Stimulated activated CD4-positive, alpha-beta T cell treated with anti-CD3 and anti-CD28 coated beads, Interleukin-15, amount 100 ng/mL, for 24 hours (primary cell): Measurements from ENCODE around the gene OSBPL1A.

Experiments
- DNase-seq: peaks from one replicate; pipeline ENCODE4 v3.0.0-alpha.2; 2020

OSBPL1A gene

DNA sequence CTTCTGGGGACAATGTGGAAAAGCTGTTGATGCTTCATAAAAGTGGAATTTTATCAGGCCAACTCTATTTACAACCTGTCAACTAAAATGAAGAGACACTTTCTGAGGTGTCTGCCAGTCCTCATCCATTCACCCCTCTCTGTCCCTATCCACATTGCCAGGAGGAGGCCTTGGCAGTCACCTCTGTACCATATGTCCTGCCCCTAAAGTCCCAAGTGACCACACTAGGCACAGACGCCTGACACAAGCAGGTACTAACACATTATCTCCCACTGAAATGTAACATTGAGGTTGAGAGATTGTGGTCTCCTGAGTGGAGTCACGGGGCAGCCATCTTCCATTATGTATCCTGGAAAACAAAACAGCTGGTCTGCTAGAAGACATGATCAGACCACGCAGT, 71.4 kb downstream of the OSBPL1A start:
- no peak for DNase-seq

DNA sequence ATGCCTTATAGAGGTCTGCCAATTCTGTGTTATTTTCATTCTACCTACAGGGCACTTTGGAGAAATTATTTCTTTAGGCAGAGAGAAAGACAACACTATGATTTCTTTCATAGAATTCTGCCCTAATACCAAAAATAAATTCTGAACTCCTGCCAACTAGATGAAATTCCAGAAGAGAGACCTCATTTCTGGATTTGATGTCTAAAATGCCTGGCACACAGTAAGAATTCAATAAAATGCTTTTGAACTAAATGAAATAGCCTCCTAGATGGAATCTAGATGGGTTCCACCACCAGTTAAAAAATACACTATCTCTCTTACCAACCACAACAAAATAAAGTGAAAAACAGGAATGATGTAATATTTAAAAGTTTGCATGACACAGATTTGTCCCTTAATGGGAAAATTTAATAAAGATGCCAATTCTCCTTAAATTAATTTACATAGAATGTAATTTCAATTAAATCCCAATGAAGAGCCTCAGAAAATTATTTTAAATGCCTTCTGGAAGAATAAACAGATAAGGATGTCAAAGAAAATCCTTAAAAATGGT, 75.0 kb downstream of the OSBPL1A start:
- no peak for DNase-seq

DNA sequence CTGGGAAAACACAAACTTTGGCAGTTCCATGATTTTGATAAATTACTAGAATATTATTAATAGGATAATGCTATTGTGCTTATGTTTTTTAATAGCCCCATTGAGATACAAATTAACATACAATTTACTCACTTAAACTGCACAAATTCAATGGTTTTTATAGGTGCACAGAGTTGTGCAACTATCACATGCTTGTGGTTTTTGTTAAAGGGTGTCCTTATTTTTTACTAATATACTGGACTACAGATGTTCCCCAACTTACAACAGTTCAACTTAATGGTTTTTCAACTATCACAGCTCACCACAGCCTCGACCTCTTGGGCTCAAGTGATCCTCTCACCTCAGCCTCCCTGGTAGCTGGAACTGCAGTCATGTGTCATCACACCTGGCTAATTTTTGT, 76.6 kb downstream of the OSBPL1A start:
- no peak for DNase-seq

DNA sequence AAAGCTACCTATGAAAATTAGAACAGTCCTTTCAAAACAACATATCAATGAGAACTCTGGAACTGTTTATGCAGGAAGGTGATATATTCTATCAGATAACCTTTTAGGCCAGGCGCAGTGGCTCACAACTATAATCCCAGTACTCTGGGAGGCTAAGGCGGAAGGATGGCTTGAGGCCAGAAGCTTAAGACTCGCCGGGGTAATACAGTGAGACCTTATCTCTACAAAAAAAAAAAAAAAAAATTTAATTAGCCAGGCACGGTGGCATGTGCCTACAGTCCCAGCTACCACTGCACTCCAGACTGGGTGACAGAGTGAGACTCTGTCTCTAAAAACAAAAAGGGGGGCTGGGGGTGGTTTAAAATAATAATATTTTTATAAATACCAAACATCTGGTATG, 77.9 kb downstream of the OSBPL1A start:
- DNase-seq: no peak

DNA sequence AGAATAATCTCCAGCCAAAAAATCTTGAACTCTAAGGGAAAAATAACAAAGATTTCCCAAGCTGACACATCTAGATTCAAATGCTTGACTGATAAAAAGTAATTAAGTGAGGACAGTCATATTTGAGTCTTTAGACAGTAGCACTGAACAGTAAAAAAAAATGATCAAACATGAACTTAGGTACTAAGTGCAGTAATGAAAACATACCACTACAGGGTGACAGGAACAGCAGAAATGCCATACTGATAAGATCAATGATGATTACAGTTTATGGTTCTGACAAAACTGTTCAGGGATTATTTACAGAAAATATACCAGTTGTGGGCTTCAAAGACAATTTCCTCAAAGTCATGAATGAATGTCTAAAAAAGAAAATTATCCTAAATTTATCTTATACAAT, 80.3 kb downstream of the OSBPL1A start:
- no peak for DNase-seq

DNA sequence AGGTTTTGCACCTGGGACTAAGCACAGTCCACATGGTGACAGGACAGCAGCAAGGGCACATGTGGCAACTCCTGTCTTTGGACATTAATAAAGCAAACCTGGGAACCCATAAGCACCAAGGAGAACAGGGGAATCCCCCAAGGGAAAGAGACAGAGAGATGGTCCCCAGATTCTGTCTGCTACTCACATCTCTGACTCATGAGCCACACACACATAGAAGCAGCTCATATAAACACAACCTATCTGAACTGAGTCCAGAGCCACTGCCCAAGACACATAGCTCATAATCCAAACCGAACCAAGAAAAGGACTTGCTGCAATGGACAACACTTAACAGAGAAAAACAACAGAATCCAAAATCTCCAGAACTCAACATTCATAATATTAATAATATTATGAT, 82.5 kb downstream of the OSBPL1A start:
- no peak for DNase-seq

DNA sequence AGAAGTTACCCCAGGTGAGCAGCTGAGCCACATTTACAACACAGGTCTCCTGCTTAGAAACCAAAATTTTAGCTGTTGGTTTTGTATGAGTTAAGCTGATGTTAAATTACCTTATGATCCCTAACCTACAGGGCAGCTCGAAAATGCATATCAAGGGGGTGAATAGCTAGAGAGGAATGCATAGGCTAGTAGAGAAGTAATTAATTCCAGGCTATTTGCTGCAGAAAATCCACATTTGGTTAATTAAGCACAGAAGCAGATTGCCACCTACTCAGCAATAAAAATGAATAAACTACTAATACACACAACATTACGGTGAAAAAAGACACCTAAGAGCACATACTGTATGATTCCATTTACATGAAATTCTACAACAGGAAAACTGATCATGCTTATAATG, 91.4 kb downstream of the OSBPL1A start:
- DNase-seq: no peak

DNA sequence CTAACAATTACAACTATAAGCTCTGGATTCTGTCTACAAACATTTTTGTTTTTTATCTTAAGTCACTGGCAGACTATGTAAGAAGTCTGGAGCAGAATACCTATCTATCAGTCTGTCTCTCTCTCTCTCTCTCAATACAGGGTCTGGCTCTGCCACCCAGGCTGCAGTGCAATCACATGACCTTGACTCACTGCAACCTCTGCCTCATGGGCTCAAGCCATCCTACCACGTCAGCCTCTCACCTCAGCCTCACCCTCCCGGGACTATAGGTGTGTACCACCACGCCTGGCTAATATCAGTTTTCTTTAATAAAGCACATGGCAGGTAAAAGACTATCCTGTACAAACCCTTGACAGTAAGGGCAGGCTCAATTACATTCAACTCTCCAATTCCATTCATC, 96.9 kb downstream of the OSBPL1A start:
- no peak for DNase-seq

DNA sequence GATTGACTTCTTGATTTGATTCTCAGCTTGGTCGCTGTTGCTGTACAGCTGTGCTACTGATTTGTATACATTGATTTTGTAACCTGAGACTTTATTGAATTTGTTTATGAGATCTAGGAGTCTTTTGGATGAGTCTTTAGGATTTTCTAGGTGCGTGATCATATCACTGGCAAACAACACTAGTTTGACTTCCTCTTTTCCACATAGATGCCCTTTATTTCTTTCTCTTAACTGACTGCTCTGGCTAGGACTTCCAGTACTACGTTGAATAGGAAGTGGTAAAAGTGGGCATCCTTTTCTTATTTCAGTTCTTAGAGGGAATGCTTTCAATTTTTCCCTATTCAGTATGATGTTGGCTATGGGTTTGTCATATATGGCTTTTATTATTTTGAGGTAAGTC, 101.3 kb downstream of the OSBPL1A start:
- no peak for DNase-seq

DNA sequence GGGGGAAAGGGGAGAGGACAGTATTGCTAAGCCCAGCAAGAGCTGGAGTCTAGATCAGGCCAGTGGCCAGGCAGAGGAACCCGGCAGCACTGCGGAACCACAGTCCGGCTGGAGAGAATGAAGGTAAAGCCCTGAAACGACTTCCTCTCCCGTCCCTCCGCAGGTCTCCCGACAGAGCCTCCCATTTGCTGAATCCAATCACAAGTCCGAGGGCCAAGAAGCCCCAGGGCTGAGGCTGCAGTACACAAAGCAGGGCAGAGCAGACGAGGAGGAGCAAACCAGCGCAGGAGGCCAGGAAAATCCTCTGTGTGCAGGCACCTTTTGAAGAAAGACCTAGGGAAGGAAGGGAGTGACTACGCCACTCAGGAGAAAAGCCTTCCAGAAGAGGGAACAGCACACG, 104.4 kb downstream of the OSBPL1A start:
- DNase-seq: no peak

DNA sequence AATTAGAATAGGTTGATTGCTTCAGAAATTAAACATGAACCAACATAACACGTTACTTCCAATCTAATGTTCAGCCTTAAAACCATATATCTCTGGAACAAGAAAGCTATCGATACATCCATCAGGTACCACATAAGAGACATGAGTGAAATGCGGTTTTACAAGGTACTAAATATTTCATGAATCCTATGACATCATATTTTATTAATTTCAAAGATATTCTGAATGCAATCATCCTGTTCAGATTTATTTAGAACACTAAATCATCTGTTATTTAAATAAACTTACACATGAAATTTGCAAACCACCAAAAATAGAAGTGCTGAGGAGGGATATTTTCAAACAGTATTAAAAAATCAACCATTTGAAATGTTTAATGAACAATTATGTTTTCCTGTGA, 119.0 kb downstream of the OSBPL1A start:
- DNase-seq: no peak

DNA sequence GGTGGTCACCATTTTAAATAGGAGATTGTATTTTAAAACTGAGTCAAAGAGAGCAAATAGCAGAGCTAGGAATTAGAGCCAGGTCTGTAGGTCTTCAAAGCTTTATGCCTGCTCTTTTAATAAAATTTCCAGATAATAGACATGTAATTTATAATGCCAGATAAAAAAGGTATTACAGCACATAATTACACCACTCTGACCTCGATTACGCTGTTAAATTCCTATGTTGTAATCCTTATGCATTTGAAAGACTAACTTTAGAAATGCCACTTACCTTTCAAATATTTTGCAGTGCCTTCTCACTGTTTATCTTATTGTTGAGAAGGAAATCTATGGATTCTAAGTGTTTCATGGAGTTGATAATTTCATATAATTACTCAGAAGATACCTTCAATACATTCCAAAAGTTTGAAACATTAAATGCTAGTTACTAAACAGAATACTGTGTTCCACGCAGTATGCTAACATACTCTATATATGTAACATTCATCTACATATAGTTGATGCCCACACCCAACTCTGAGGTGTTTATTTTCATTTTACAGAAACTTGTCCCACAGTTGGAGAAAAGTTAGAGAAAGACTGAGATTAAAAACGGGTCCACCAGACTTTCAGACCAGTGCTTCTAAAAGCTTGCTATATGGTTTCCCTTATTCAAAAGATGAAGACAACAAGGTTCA, 120.0 kb downstream of the OSBPL1A start:
- no peak for DNase-seq

DNA sequence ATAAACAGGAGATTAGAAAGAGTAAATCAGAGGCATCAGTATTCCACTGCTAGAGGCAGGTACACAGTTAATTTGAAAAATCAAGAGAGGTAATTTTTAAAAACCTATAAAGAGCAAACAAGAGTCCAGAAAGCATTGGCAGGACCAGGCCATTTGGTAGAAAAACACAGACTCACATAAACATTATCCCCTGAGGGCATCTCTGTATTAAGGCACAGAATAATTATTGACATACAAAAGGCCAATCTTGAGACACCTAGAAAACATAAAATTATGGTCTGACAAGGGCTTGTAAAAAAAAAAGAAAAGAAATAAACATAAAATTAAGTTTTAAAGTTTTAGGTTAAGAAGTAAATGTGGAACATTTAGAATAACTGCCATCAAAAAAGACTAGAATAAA, 120.6 kb downstream of the OSBPL1A start:
- no peak for DNase-seq

DNA sequence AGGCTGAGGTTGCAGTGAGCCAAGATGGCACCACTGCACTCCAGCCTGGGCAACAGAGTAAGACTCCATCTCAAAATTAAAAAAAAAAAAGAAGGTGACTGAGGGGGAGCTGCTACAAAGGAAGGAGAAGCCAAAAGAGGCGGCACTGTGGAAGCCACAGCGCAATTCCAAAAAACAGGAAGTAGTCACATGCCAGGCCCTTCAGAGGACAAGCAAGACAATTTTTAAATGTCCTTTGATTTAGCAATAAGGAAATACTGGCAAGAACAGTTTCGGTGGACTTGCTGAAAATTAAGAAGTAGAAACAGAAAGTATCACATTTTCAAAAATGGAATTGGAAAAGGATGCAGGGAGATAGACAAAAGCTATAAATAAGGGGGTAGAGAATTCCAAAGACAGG, 122.8 kb downstream of the OSBPL1A start:
- no peak for DNase-seq

DNA sequence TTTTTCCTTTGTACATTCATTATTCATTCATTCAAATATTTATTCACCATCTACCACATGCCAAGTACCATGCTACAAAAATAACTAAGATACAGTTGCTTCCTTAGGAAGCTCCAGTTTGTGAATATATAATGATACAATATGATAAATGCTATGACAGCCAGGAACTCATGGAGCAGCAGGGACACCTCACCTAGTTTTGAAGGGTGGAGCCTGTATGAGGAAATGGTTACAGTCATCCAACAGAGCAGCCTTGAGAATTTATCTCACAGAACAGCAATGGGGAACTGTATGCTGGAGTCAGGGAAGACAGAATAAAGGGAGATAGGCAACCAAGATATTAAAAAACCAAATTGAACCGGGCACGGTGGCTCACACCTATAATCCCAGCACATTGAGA, 124.0 kb downstream of the OSBPL1A start:
- DNase-seq: no peak

DNA sequence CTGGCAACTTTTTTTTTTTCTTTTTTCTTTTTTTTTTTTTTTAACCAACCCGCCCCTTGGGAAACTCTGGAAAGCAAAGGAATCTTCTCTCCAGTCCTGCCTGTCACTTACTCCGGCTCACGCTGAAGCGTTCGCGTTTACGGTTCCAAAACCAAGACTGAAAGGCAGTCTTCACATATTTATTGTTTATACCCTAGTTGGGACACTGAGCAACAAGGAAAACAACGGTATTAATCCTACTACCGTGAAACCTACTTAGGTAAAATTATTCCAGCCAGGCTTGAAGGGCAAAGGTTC, 125.4 kb downstream of the OSBPL1A start:
- DNase-seq: no peak

DNA sequence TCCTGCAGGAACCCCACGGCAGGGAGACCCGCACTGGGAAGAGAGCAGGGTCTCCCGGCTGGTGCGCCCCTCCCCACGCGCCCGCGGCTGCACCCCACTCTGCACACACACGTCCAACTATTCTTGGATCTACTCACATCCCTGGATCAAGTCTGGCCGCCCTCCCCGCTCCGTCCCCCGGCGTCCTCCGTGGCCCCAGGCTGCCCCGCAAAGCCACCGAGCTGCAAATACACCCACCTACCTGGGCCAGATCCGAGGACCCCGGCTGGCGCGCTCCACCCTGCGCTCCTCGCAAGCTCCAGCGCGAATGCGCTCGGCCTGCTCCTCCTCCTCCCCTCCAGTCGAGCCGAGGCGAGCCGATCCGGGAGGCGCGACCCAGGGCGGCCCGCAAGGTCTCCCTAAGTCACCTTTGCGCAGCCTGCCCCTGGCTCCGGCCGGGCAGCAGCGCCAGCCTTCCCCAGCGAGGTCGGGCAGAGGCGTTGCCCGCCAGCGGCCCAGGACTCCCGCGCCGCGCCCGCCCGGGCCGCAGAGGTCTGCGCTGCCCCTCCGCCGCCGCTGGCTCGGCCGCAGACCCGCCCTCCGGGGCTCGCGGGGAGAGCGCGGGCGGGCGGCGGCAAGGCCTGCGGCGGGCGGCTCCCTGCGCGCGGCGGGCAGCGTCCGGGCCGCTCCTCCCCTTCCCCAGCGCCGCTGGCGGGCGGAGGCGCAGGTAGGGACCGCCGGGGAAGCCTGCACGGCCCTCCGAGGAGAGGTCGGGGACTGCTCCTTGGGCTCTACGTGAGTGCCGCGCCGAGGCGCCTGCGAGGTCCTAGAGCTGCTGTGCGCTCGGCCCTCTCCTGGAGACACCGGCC, 126.0 kb downstream of the OSBPL1A start:
- peak; percentile 61 for DNase-seq

DNA sequence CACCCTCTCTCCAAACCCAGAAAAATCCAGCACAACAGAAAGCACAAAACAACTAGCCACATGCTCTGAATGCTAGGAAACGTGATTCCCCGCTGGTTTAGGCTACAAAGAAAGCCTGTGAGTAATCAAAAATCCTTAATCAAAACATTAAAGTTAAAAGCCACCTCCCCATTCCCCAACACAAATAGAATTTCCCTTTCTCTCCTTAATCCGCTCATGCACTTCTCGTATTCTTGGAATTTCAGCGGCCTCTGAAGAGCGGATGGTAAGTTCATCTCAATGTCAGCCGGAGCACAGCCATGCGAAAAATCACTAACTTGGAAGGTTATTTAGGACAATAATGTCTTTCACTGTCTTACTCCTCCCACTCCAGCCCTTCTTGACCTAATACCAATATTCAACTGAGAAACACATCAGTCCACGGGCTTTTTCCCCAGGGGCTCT, 126.7 kb downstream of the OSBPL1A start:
- no peak for DNase-seq

DNA sequence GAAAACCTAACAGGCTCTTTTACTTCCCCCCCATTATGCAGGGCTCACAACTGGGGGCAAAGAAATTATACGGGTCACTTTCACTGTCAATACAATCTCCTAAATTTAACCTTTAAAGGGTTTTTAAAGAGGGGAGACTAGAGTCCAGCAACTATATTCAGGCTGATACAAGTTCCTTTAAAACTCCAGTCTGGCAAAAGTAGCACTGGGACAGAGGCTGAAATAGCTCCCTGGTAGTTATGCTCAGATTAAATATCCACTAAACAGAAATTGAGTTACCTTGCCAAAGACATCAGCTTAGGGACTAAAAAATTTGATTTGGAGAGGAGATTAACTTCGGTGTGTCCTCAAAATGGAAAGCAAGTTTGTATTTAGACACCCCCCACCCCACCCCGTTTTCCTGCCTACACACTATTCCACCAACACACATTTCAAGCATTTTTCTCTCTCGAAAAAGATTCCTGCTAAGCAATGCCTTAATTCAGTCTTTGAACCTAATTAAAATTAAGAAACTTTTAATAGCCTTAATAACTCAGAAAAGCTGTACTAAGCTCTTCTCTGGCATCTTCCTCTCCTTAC, 127.2 kb downstream of the OSBPL1A start:
- no peak for DNase-seq

DNA sequence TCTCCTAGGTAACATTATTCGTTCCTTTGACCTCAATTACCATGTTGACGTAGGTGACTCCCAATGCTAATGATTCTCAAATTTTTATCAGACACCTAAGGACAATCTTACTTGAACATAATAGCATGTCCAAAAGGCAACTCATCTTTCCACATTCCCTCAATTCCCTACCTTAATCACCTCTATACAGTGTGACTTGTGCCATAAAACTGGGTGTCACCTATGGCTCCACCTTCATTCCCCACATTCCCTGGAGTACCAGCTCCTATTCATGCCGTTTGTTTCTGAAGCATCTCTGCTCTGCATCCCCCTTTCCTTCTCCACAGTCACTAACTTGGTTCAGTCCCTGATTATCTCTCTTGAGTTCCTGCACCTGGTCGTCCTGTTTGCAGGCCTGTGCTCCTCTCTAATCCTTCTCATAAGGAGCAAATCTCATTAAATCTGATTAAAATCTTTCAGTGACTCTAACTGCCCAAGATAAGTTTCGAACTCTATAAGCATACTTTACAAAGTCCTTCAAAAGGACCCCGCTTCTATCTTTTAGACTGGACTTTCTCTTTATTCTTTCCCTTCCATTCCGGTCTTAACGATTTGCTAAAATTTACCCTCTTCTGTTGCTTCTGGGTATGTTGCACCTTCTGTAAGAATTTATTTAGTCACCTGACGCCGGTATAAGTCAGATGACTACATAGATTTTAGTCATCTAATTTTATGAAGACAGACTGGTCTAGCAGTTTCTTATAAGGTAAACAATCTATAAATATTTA, 128.7 kb downstream of the OSBPL1A start:
- no peak for DNase-seq

DNA sequence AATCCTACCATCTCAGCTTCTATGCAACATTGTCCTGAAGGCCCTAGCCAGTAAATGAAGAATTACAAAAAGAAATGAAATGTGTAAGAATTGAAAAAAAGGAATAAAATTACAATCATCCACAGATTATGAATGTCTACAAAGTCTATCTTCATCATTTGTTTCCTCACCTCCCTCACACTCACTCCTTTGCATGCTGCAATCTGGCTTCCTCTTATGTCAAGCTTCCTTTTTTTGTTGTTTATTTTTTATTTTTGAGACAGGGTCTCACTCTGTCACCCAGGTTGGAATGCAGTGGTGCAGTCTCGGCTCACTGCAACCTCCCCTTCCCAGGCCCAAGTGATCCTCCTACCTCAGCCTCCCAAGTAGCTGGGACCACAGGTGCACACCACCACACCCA, 129.7 kb downstream of the OSBPL1A start:
- DNase-seq: no peak

DNA sequence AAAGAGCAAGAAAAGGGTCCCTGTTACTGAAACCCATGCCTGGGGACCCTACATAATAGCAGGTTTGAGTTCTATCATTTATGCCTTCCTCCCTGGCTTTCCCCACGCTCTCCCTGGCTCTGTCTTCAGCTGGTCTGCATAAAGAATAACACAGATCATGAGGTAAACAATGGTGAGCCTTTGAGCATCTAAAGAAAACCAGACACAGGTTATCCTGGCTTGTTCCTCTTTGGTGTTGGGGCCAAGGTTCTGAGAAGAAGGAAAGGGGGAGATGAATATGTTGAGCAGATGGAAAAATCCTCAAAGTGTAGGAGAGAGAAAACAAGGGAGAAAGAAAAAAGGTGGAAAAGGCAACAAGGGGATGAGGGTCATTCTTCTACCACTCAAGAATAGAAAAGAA, 131.5 kb downstream of the OSBPL1A start:
- DNase-seq: no peak

DNA sequence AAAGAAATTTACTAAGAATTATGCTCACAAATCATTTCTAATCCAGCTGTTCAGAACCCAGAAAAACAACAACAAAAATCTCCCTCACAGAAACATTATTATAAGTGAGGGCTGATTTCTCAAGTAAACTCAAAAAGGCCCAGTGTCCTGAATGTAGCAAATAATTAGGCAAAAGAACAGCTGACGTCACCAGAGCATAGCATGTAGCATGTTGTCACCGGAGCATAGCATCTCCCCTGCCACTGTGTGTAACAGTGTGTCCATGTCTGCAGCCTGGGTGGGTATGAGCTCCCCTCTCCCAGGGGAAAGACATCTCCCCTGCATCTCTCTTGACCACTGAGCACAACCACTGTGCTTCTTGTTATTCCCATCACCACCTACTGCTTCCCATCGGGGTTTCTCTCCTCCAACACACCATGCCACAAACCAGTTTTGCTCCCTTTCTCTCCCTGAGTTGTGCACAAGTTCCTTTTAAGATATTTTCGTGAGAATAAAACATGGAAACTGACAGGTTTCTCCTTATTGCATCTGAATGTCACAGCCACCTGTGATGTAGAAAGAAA, 132.0 kb downstream of the OSBPL1A start:
- no peak for DNase-seq
